ENCODE data around the gene ABCG1.

DNA sequence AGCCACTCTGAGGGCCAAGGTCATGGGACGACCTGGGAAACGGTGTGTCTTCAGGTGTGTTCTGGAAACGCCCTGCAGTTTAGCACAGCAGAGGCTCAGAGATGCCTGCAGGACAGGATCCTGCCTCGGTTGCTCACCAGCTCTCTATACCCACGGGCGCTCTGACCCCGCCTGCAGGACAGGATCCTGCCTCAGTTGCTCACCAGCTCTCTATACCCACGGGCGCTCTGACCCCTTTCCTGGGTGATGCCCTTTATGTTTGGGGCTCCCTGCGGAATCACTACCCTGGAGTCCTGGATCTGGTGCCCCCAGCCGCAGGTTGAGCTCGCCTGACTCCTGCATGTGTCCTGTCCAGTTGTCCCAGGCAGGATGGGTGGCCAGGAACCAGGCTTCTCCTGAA, 63.8 kb downstream of the ABCG1 start:
- TF ChIP-seq, protein P1, sequence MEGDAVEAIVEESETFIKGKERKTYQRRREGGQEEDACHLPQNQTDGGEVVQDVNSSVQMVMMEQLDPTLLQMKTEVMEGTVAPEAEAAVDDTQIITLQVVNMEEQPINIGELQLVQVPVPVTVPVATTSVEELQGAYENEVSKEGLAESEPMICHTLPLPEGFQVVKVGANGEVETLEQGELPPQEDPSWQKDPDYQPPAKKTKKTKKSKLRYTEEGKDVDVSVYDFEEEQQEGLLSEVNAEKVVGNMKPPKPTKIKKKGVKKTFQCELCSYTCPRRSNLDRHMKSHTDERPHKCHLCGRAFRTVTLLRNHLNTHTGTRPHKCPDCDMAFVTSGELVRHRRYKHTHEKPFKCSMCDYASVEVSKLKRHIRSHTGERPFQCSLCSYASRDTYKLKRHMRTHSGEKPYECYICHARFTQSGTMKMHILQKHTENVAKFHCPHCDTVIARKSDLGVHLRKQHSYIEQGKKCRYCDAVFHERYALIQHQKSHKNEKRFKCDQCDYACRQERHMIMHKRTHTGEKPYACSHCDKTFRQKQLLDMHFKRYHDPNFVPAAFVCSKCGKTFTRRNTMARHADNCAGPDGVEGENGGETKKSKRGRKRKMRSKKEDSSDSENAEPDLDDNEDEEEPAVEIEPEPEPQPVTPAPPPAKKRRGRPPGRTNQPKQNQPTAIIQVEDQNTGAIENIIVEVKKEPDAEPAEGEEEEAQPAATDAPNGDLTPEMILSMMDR (IDR thresholded peaks at IDR 0.05; ENCODE audit: poor library complexity), result no peak
- TF ChIP-seq EZH2 (IDR thresholded peaks at IDR 0.05; ENCODE audit: borderline replicate concordance), result no peak
